Calu3 (cell line): Measurements from ENCODE around the gene TUNAR. TPM values are rescaled to one million over a fixed set of nuclear protein-coding genes. Genes with fewer than 3 reads are reported as not detected.

Source experiments
- BruUV-seq: library from RNA; stranded (reverse); fragments of 400-500 nt; replicated peaks from 2 replicates; lab custom pipeline; 2021; lab: Mats Ljungman, UMichigan
- CTCF ChIA-PET: fragments of 300-600 bp; sonication (Branson Sonifier 250); formaldehyde crosslinking; loops from one replicate; lab custom pipeline; 2022; ENCODE audit warnings: antibody characterized with exemption; lab: Charles Lee
- DNase-seq: peaks from one replicate; pipeline ENCODE4 v3.0.0; 2022
- H3K27ac Mint-ChIP-seq: one replicate; pipeline ENCODE4 v1.8.0; 2022; ENCODE audit warnings: mixed read lengths; ENCODE audit not compliant: unreplicated experiment
- H3K27me3 Mint-ChIP-seq: one replicate; pipeline ENCODE4 v1.8.0; 2022; ENCODE audit warnings: mixed read lengths; ENCODE audit not compliant: unreplicated experiment
- H3K36me3 Mint-ChIP-seq: one replicate; pipeline ENCODE4 v1.8.0; 2022; ENCODE audit warnings: mild to moderate bottlenecking, moderate library complexity, mixed read lengths; ENCODE audit not compliant: insufficient read depth, unreplicated experiment
- H3K4me1 Mint-ChIP-seq: one replicate; pipeline ENCODE4 v1.8.0; 2022; ENCODE audit warnings: mild to moderate bottlenecking, low read depth, mixed read lengths; ENCODE audit not compliant: unreplicated experiment
- H3K4me3 Mint-ChIP-seq: one replicate; pipeline ENCODE4 v1.8.0; 2022; ENCODE audit warnings: mild to moderate bottlenecking, low read depth, moderate library complexity, mixed read lengths; ENCODE audit not compliant: unreplicated experiment
- H3K9me3 Mint-ChIP-seq: one replicate; pipeline ENCODE4 v1.8.0; 2022; ENCODE audit warnings: low read depth, mixed read lengths; ENCODE audit not compliant: unreplicated experiment
- intact Hi-C: fragments of 100-400 bp; cut with micrococcal nuclease; formaldehyde crosslinking; loops from one replicate; pipeline ENCODE4 v1.10.0; 2022; ENCODE audit not compliant: unreplicated experiment
- total RNA-seq: library from RNA; stranded (reverse); gene quantifications from 2 replicates; pipeline ENCODE4 v1.2.3, GENCODE V29; 2022
- TF ChIP-seq, protein P1 (sequence below): fragments of 200-600 bp; IDR thresholded peaks from one replicate; pipeline ENCODE4 v1.8.0; 2022; ENCODE audit warnings: antibody characterized with exemption; ENCODE audit not compliant: unreplicated experiment

TUNAR gene
- total RNA-seq, 1 experiment from 2014 or later = not detected

DNA sequence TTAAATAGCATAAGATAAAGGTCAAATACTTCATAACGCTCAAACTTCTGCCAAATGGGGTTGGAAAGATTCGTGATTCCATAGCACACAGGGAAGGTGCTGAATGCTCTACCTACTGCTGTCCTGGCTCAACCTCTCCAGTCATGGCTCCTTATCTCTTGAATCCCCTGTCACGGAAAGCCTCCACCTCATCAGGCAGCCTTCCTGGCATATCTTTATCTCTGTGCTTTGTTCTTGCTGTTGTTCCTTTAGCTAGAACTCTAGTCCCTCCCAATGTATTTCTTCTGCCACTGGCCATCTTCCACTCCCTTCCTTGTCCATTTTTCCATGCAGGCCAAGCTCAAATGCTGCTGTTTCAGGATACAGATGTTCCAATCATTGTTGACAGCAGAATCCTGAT, 26.9 kb upstream of the TUNAR start:
- TF ChIP-seq, protein P1, sequence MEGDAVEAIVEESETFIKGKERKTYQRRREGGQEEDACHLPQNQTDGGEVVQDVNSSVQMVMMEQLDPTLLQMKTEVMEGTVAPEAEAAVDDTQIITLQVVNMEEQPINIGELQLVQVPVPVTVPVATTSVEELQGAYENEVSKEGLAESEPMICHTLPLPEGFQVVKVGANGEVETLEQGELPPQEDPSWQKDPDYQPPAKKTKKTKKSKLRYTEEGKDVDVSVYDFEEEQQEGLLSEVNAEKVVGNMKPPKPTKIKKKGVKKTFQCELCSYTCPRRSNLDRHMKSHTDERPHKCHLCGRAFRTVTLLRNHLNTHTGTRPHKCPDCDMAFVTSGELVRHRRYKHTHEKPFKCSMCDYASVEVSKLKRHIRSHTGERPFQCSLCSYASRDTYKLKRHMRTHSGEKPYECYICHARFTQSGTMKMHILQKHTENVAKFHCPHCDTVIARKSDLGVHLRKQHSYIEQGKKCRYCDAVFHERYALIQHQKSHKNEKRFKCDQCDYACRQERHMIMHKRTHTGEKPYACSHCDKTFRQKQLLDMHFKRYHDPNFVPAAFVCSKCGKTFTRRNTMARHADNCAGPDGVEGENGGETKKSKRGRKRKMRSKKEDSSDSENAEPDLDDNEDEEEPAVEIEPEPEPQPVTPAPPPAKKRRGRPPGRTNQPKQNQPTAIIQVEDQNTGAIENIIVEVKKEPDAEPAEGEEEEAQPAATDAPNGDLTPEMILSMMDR = no peak

DNA sequence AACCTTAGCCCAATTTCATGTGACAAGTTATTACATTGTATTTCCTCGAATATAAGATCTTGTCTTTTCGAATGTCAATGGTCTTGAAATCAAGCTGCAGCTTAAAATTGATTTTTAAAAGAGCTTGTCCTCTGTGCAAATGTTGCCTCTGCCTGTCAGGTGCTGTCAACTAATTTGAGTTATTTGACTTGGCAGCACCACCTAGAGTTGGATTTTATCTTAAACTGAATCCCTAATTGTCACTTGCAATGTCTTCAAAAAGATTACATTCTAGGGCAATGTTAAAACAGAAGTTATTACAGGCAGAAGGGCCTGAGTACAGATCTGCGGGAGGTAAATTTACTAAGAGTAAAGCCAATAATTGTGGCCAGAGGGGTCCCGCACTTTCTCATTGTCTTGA, 26.2 kb upstream of the TUNAR start:
- no peaks in the 10 kb centered on the region for H3K4me1 Mint-ChIP-seq
- CTCF ChIA-PET = no interaction called here
- H3K27ac Mint-ChIP-seq = no peak overlapping the region
- H3K36me3 Mint-ChIP-seq = no peaks in the 10 kb centered on the region
- H3K27me3 Mint-ChIP-seq = peaks cover 77% of the 10 kb centered on the region
- no TSS peak for BruUV-seq
- TF ChIP-seq, protein P1 = no peak
- H3K4me3 Mint-ChIP-seq = no peak overlapping the region
- DNase-seq = no peak
- no peaks in the 10 kb centered on the region for H3K9me3 Mint-ChIP-seq
- intact Hi-C loops = no loop called here

More for the DNA sequence above, 26.9 kb upstream of the TUNAR start:
- peaks cover 77% of the 10 kb centered on the region for H3K27me3 Mint-ChIP-seq
- no TSS peak for BruUV-seq
- H3K4me1 Mint-ChIP-seq = no peaks in the 10 kb centered on the region
- intact Hi-C loops = no loop called here
- CTCF ChIA-PET = no interaction called here
- DNase-seq = no peak
- no peaks in the 10 kb centered on the region for H3K9me3 Mint-ChIP-seq
- H3K4me3 Mint-ChIP-seq = no peak overlapping the region
- H3K36me3 Mint-ChIP-seq = no peaks in the 10 kb centered on the region
- no peak overlapping the region for H3K27ac Mint-ChIP-seq

DNA sequence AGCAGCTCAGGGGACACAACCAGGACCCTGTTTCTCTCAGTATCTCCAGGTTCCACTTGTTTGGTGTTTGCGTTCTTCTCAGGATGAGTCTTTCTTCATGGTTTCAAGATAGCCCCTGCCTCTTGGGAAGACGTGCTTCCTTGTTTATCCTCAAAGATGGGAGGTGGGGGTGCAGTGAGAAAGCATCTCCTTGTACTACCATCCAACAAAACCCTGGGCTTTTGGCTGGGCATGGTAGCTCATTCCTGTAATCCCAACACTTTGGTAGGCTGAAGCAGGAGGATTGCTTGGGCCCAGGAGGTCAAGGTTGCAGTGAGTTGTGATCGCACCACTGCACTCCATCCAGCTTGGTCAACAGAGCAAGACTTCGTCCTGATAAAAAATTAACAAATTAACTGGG, 21.0 kb upstream of the TUNAR start:
- BruUV-seq = no TSS peak
- peaks cover 78% of the 10 kb centered on the region for H3K27me3 Mint-ChIP-seq
- CTCF ChIA-PET = no interaction called here
- H3K4me3 Mint-ChIP-seq = no peak overlapping the region
- no peak for DNase-seq
- intact Hi-C loops = no loop called here
- no peaks in the 10 kb centered on the region for H3K4me1 Mint-ChIP-seq
- H3K27ac Mint-ChIP-seq = no peak overlapping the region
- no peaks in the 10 kb centered on the region for H3K36me3 Mint-ChIP-seq
- TF ChIP-seq, protein P1 = no peak
- H3K9me3 Mint-ChIP-seq = peaks cover 3% of the 10 kb centered on the region

DNA sequence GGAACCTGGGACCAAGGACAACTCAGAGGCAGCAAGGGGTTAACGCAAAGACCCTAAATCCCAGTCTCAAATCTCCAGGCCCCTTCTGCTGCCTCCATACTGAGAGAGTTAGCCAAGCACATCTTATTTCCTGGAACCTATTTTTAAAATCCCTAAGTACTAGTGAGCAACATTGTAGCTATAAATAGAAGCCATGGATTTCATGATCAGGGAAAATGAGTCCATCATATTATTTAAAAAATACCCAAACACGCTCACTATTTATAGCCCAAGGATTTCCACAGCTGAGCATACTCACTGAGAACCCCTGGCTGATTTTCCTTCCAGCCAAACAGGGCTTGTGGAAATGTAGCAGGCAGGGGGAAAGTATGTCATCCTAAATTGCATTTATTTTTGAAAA, 19.4 kb upstream of the TUNAR start:
- Mint-ChIP-seq H3K27ac (no peak overlapping the region), H3K27me3 (peaks cover 65% of the 10 kb centered on the region), H3K9me3 (peaks cover 3% of the 10 kb centered on the region), H3K36me3 (no peaks in the 10 kb centered on the region), H3K4me1 (no peaks in the 10 kb centered on the region), H3K4me3 (no peak overlapping the region)
- intact Hi-C loops = no loop called here
- TF ChIP-seq, protein P1 = no peak
- DNase-seq = no peak
- BruUV-seq = no TSS peak
- CTCF ChIA-PET = no interaction called here
